IPS-15b (cell line): ENCODE results near the gene AGBL3.
"Not testable (repeated sequence)": the region's sequence is repeated elsewhere in the genome, so short reads cannot be mapped to it uniquely, and the experiment has no call there.

Source experiments
- H3K27me3 ChIP-seq: one replicate; pipeline ENCODE4 v1.6.1; 2013; ENCODE audit warnings: low read length; ENCODE audit not compliant: control insufficient read depth, insufficient read depth
- H3K36me3 ChIP-seq: one replicate; pipeline ENCODE4 v1.6.1; 2013; ENCODE audit warnings: low read length; ENCODE audit not compliant: control insufficient read depth, insufficient read depth
- H3K4me1 ChIP-seq: one replicate; pipeline ENCODE4 v1.6.1; 2013; ENCODE audit warnings: mild to moderate bottlenecking, low read length; ENCODE audit not compliant: control insufficient read depth, insufficient read depth
- H3K4me3 ChIP-seq: one replicate; pipeline ENCODE4 v1.5.1; 2013; ENCODE audit warnings: low read depth, low read length
- H3K9ac ChIP-seq: one replicate; pipeline ENCODE4 v1.6.1; 2013; ENCODE audit warnings: low read depth, mild to moderate bottlenecking, low read length
- H3K9me3 ChIP-seq: one replicate; pipeline ENCODE4 v1.6.1; 2013; ENCODE audit warnings: mild to moderate bottlenecking, low read length; ENCODE audit not compliant: control insufficient read depth, insufficient read depth

AGBL3 gene

GRCh38 chr7:135117096-135117495 lies 130.8 kb downstream of the AGBL3 start:
- Histone ChIP-seq H3K9ac (no peak overlapping the region), H3K9me3 (no peaks in the 10 kb centered on the region), H3K27me3 (no peaks in the 10 kb centered on the region), H3K36me3 (no peaks in the 10 kb centered on the region), H3K4me3 (no peak overlapping the region), H3K4me1 (no peaks in the 10 kb centered on the region)

- no peak overlapping the region for H3K9ac ChIP-seq
- no peak overlapping the region for H3K4me3 ChIP-seq
- H3K36me3 ChIP-seq, result no peaks in the 10 kb centered on the region
- H3K9me3 ChIP-seq, result no peaks in the 10 kb centered on the region
- H3K27me3 ChIP-seq, result no peaks in the 10 kb centered on the region
- H3K4me1 ChIP-seq, result no peaks in the 10 kb centered on the region
Measured at GRCh38 chr7:135121868-135122267, 135.6 kb downstream of the AGBL3 start.

GRCh38 chr7:135124631-135125030 lies 138.3 kb downstream of the AGBL3 start:
- H3K9me3 ChIP-seq, H3K36me3 ChIP-seq, H3K4me3 ChIP-seq, H3K27me3 ChIP-seq, H3K4me1 ChIP-seq, H3K9ac ChIP-seq: not testable (repeated sequence)

- H3K9me3 ChIP-seq, result no peaks in the 10 kb centered on the region
- H3K27me3 ChIP-seq, result no peaks in the 10 kb centered on the region
- H3K9ac ChIP-seq, result no peak overlapping the region
- no peaks in the 10 kb centered on the region for H3K4me1 ChIP-seq
- no peak overlapping the region for H3K4me3 ChIP-seq
- H3K36me3 ChIP-seq, result no peaks in the 10 kb centered on the region
Measured at GRCh38 chr7:135128931-135129330, 142.6 kb downstream of the AGBL3 start.

DNA sequence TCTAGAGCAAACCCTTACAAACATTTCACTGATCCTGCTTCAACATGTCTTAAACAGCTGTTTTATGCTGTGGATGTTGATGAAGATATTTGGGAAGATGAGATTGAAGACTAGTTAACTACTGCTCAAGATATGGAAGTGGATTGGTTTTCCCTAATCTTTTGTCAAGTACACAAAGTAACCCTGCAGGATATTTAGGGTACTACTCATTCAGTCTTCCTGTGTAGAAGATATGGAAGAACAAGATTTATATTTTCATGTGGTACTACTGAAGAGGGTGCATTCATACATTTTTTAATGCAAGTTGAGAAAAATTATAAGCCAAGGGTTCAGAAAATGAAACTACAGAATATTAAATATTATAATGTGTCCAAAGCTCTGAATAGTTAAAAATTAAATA lies 143.3 kb downstream of the AGBL3 start:
- H3K36me3 ChIP-seq, result no peaks in the 10 kb centered on the region
- H3K4me1 ChIP-seq, result no peaks in the 10 kb centered on the region
- no peaks in the 10 kb centered on the region for H3K9me3 ChIP-seq
- no peak overlapping the region for H3K4me3 ChIP-seq
- H3K27me3 ChIP-seq, result no peaks in the 10 kb centered on the region
- H3K9ac ChIP-seq, result no peak overlapping the region

- Histone ChIP-seq H3K4me3 (no peak overlapping the region), H3K27me3 (no peaks in the 10 kb centered on the region), H3K36me3 (no peaks in the 10 kb centered on the region), H3K9ac (no peak overlapping the region), H3K9me3 (no peaks in the 10 kb centered on the region), H3K4me1 (peaks cover 7% of the 10 kb centered on the region)
Measured at GRCh38 chr7:135143885-135144668, 157.8 kb downstream of the AGBL3 start.

GRCh38 chr7:135147341-135147898 lies 161.1 kb downstream of the AGBL3 start:
- Histone ChIP-seq H3K9ac (no peak overlapping the region), H3K4me3 (no peak overlapping the region), H3K27me3 (no peaks in the 10 kb centered on the region), H3K9me3 (no peaks in the 10 kb centered on the region), H3K36me3 (no peaks in the 10 kb centered on the region), H3K4me1 (peaks cover 7% of the 10 kb centered on the region)

DNA sequence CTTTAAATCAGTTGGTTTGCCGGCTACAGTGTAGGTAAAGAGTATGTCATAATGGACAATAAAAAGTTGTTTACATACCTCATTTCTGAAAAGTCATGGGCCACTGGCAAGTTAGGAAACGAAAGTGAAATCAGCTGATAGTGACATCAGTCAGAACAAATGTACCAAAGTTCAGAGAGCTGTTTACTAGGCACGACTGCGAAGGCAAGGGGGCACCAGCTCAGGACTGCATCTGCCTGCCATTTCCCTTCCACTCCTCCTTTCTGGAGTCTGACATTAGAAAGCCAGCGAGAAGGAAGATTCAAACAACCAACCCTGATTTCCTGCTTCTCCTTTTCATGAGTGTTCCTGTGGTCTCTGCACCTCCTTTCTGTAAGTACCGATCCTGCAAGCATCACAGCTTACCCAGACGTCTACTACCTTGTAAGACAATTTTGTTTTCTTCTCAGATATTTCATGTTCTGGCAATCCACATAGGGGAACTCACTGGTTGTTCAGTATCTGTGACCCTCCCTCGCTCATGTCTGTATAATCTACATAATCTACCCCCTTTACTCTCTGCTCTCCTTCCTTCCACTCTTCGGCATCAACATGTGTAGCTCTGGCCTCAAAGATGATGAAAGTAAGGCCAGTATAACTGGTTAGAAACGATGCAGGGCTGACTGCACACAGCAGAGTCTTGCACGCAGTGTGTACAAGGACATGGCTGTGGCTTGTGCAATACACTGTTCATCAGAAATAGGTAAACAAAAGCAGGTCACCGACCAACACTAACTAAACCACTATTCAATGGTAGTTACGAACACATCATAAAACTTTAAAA lies 161.8 kb downstream of the AGBL3 start, which contains the start of gene TMEM140:
TSS of gene TMEM140 (plus strand) at position 174 of the 823 bp plus-strand sequence. CDS start 16,370 bp downstream, outside the sequence.
- Histone ChIP-seq H3K4me1 (peaks cover 7% of the 10 kb centered on the region), H3K9ac (no peak within 1 kb of the TSS), H3K36me3 (no peaks in the 10 kb centered on the region), H3K27me3 (no peaks in the 10 kb centered on the region), H3K4me3 (no peak within 1 kb of the TSS), H3K9me3 (no peaks in the 10 kb centered on the region)

DNA sequence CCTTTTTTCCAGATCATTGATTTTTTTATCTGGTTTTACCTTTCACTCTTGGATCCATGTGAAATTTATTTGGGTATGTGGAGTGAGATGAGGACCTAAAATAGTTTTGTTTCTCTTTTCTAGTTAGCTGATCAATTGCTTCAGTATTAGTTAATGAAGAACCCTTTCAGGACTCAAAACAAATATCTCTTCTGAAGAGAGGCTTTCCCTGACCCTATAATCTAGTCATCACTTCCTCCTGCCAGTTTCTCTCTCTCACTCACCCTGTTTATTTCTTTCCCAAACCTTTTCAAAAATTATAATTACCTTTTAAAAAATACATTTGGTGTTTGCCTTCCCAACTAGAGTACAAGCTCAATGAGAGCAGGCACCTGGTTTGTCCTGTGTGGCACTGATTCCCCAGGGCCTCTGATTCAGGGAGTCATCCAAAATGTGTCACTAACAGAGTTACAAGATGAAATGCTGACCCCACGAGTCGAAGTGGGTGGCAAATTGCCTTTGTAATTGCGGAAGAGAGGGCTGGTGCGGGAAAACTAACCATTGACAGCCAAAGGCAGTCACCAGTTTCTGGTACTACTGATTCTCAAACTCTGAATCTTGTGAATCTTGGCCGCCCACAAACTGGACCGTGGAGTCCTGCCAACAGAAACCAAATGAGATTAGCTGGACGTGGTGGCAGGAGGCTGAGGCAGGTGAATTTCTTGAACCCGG lies 163.9 kb downstream of the AGBL3 start:
- no peaks in the 10 kb centered on the region for H3K27me3 ChIP-seq
- H3K9me3 ChIP-seq, result no peaks in the 10 kb centered on the region
- no peak overlapping the region for H3K9ac ChIP-seq
- H3K4me1 ChIP-seq, result peaks cover 7% of the 10 kb centered on the region
- no peak overlapping the region for H3K4me3 ChIP-seq
- no peaks in the 10 kb centered on the region for H3K36me3 ChIP-seq

- Histone ChIP-seq H3K9ac (no peak overlapping the region), H3K4me1 (peaks cover 7% of the 10 kb centered on the region), H3K27me3 (no peaks in the 10 kb centered on the region), H3K9me3 (no peaks in the 10 kb centered on the region), H3K4me3 (no peak overlapping the region), H3K36me3 (no peaks in the 10 kb centered on the region)
Measured at GRCh38 chr7:135151132-135151531, 164.8 kb downstream of the AGBL3 start.

DNA sequence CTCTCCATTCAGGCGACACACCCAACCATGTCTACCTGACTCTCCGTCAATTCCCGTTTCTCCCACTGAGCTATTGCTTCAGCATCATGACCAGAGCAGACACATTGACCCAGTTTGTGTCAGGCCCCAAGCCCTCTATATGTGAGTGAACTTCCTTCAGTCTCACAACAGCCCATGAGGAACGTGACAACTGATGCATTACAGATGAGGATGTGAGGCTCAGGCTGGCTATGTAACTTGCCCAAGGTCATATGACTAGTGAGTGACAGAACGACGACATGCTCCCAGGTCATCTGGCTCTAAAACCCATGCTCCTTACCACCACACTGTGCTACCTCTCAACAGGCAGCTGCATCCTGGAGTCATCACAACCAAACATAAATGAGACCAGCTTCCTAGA lies 165.2 kb downstream of the AGBL3 start:
- Histone ChIP-seq H3K36me3 (no peaks in the 10 kb centered on the region), H3K9ac (no peak overlapping the region), H3K4me3 (no peak overlapping the region), H3K27me3 (no peaks in the 10 kb centered on the region), H3K4me1 (peaks cover 7% of the 10 kb centered on the region), H3K9me3 (no peaks in the 10 kb centered on the region)
